Suprapubic skin (tissue), 4 donors: ENCODE data around the gene FNIP1. TPM values are rescaled to one million over a fixed set of nuclear protein-coding genes. Genes with fewer than 3 reads are reported as not detected.
"Not testable (repeated sequence)": the region's sequence is repeated elsewhere in the genome, so short reads cannot be mapped to it uniquely, and the experiment has no call there.

Experiments
- DNase-seq, 2 donors: peaks; one replicate each; pipeline ENCODE4 v3.0.0-alpha.2; 2019; ENCODE audit warnings: low spot score in 2 of 2
- H3K27ac ChIP-seq: fragments of 200-600 bp; sonication (generic); one replicate; pipeline ENCODE4 v1.5.1; 2019
- H3K27me3 ChIP-seq: fragments of 200-600 bp; sonication (generic); one replicate; pipeline ENCODE4 v1.5.1; 2019
- H3K36me3 ChIP-seq: fragments of 200-600 bp; sonication (generic); one replicate; pipeline ENCODE4 v1.5.1; 2019
- H3K4me1 ChIP-seq: fragments of 200-600 bp; sonication (generic); one replicate; pipeline ENCODE4 v1.5.1; 2019
- H3K4me3 ChIP-seq: fragments of 200-600 bp; sonication (generic); one replicate; pipeline ENCODE4 v1.5.1; 2019; ENCODE audit warnings: mild to moderate bottlenecking
- H3K9me3 ChIP-seq: fragments of 200-600 bp; sonication (generic); one replicate; pipeline ENCODE4 v1.5.1; 2019
- EP300 ChIP-seq: sonication (generic); formaldehyde crosslinking; IDR thresholded peaks from one replicate; pipeline ENCODE4 v1.6.1; 2017; ENCODE audit warnings: antibody characterized with exemption
- POLR2A ChIP-seq, 2 donors: fragments of 450-650 bp; IDR thresholded peaks; one replicate each; pipeline ENCODE4 v1.6.1; 2017; ENCODE audit warnings: antibody characterized with exemption in 2 of 2, mild to moderate bottlenecking in 2 of 2, moderate library complexity in 2 of 2
- POLR2AphosphoS5 ChIP-seq, 3 donors: sonication (generic); formaldehyde crosslinking; IDR thresholded peaks; one replicate each; pipeline ENCODE4 v1.6.1; 2017; ENCODE audit warnings: antibody characterized with exemption in 3 of 3
- WGBS: methylation state at CpG from one replicate; pipeline ENCODE4 v1.1.5; 2018; 5-methylcytosine and 5-hydroxymethylcytosine counted together
- total RNA-seq, 4 donors: library from RNA; depleted of rRNA; stranded (reverse); fragments of >200 nt; gene quantifications; one replicate each; pipeline ENCODE4 v1.1.0, GENCODE V29; 2016
- TF ChIP-seq, protein P1 (sequence below), 2 donors: fragments of 200-600 bp in 1 of 2; fragments of 450-650 bp in 1 of 2; sonication (generic) in 1 of 2; IDR thresholded peaks; one replicate each; pipeline ENCODE4 v1.5.1; 2016 to 2019; ENCODE audit warnings: antibody characterized with exemption in 2 of 2, mild to moderate bottlenecking in 1 of 2, moderate library complexity in 1 of 2

FNIP1 gene
- total RNA-seq, 4 donors from 2014 or later: 24.6 to 65.4 (median 26.9) TPM

DNA sequence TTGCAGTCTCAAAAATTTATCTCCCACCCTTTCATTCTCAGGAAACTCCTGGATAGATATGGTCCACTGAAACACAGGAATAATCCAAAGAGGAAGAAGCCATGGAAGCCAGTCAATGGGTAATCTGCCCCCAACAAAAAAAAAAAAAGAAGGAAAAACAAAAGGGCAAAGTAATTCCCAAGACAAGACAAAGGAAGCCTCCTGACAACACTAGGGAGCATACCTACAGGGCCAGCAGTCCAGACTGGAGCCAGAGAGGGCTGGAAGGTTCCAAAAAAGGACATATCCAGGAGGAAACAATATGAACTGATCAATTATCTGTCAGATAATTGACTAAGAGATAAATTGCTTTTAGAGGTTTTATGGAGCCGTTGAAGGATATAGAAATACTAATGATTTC is 12.9 kb downstream of the FNIP1 start:
- peaks cover 13% of the 10 kb centered on the region for H3K4me1 ChIP-seq
- H3K36me3 ChIP-seq: no peaks in the 10 kb centered on the region
- H3K9me3 ChIP-seq: no peaks in the 10 kb centered on the region
- no peak overlapping the region for H3K4me3 ChIP-seq
- no peak for DNase-seq
- TF ChIP-seq POLR2AphosphoS5 (IDR thresholded peaks at IDR 0.05) (no peak), POLR2A (IDR thresholded peaks at IDR 0.05) (no peak), EP300 (no peak)
- TF ChIP-seq, protein P1, sequence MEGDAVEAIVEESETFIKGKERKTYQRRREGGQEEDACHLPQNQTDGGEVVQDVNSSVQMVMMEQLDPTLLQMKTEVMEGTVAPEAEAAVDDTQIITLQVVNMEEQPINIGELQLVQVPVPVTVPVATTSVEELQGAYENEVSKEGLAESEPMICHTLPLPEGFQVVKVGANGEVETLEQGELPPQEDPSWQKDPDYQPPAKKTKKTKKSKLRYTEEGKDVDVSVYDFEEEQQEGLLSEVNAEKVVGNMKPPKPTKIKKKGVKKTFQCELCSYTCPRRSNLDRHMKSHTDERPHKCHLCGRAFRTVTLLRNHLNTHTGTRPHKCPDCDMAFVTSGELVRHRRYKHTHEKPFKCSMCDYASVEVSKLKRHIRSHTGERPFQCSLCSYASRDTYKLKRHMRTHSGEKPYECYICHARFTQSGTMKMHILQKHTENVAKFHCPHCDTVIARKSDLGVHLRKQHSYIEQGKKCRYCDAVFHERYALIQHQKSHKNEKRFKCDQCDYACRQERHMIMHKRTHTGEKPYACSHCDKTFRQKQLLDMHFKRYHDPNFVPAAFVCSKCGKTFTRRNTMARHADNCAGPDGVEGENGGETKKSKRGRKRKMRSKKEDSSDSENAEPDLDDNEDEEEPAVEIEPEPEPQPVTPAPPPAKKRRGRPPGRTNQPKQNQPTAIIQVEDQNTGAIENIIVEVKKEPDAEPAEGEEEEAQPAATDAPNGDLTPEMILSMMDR (IDR thresholded peaks at IDR 0.05): no peak
- no peak overlapping the region for H3K27ac ChIP-seq
- H3K27me3 ChIP-seq: no peaks in the 10 kb centered on the region
- WGBS: 82% methylated on average over 1 of the region's 1 CpG

DNA sequence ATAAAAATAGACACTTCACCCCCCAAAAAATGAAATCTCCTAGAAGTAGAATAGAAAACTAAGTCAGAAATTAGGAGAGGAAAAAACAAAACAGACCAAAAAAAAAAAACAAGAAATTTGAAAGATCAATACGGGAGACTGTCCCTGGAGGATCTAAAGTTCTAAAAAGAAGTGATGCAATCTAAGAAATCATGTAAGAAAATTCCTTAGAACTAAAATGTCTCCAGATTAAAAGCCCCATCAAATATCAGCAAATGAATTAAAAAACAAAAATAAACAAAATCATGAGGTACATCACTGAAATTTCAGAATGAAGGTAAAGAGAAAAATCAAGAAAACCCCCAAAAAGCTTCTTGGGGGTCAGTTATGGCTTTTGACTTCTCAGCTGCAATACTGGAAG is 13.5 kb downstream of the FNIP1 start:
- Histone ChIP-seq H3K27ac (no peak overlapping the region), H3K27me3 (no peaks in the 10 kb centered on the region), H3K36me3 (no peaks in the 10 kb centered on the region), H3K9me3 (no peaks in the 10 kb centered on the region), H3K4me1 (peaks cover 13% of the 10 kb centered on the region), H3K4me3 (no peak overlapping the region)
- 65% methylated on average over 1 of the region's 1 CpG for WGBS
- no peak for TF ChIP-seq EP300
- DNase-seq: no peak

DNA sequence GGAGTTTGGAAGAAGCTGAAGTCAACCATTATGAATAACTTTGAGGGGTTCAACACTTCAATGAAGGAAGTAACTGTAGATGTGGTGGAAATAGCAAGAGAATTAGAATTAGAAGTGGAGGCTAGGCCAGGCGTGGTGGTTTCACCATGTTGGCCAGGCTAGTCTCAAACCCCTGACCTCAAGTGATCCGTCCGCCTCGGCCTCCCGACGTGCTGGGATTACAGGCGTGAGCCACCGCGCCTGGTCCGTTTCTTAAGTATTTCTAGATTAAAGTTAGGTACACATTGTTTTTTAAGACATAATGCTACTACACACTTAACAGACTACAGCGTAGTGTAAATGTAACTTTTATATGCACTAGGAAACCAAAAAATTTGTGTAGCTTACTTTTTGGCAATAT is 14.1 kb downstream of the FNIP1 start:
- Histone ChIP-seq H3K27me3 (no peaks in the 10 kb centered on the region), H3K27ac (no peak overlapping the region), H3K4me3 (no peak overlapping the region), H3K4me1 (peaks cover 13% of the 10 kb centered on the region), H3K9me3 (no peaks in the 10 kb centered on the region), H3K36me3 (no peaks in the 10 kb centered on the region)
- DNase-seq: no peak
- 95% methylated on average over 11 of the region's 11 CpGs for WGBS
- TF ChIP-seq EP300: no peak
- no peak for TF ChIP-seq POLR2A (IDR thresholded peaks at IDR 0.05)
- TF ChIP-seq, protein P1 (IDR thresholded peaks at IDR 0.05): no peak
- no peak for TF ChIP-seq POLR2AphosphoS5 (IDR thresholded peaks at IDR 0.05)

DNA sequence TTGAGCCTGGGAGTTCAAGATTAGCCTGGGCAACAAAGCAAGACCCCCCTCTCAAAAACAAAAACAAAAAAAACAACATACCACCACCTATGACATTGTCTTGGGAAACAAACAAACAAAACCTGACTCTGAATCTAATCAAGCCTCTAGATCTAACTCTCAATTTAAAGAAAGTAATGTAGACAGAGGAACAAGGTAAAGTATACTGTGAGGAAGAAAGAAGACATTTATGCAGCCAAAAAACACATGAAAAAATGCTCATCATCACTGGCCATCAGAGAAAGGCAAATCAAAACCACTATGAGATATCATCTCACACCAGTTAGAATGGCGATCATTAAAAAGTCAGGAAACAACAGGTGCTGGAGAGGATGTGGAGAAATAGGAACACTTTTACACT is 18.7 kb downstream of the FNIP1 start:
- not testable (repeated sequence) for H3K9me3 ChIP-seq, H3K27ac ChIP-seq, H3K4me3 ChIP-seq, H3K36me3 ChIP-seq, DNase-seq, H3K27me3 ChIP-seq
- 92% methylated on average over 1 of the region's 1 CpG for WGBS
- peaks cover 28% of the 10 kb centered on the region for H3K4me1 ChIP-seq

DNA sequence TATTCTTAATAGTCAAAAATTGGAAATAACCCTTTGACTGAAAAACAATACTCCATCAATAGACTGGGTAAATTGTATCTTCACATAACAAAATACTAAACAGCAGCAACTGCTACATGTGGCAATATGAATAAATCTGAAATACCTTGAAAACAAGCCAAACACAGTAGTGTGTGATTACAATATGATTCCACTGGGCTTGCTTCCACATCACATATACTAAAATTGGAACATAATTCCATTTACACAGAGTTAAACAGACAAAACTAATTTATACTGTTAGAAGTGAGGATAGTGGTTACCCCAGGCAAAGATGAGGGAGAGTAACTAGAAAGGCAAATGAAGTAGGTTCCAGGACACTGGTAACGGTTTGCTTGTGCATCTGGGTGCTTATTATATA is 20.4 kb downstream of the FNIP1 start:
- no peaks in the 10 kb centered on the region for H3K27me3 ChIP-seq
- peaks cover 30% of the 10 kb centered on the region for H3K4me1 ChIP-seq
- TF ChIP-seq POLR2AphosphoS5 (IDR thresholded peaks at IDR 0.05) (no peak), POLR2A (IDR thresholded peaks at IDR 0.05) (no peak), EP300 (no peak)
- TF ChIP-seq, protein P1 (IDR thresholded peaks at IDR 0.05): no peak
- no peaks in the 10 kb centered on the region for H3K9me3 ChIP-seq
- H3K36me3 ChIP-seq: no peaks in the 10 kb centered on the region
- no peak overlapping the region for H3K4me3 ChIP-seq
- no peak overlapping the region for H3K27ac ChIP-seq
- WGBS: 69% methylated on average over 1 of the region's 1 CpG
- no peak for DNase-seq

DNA sequence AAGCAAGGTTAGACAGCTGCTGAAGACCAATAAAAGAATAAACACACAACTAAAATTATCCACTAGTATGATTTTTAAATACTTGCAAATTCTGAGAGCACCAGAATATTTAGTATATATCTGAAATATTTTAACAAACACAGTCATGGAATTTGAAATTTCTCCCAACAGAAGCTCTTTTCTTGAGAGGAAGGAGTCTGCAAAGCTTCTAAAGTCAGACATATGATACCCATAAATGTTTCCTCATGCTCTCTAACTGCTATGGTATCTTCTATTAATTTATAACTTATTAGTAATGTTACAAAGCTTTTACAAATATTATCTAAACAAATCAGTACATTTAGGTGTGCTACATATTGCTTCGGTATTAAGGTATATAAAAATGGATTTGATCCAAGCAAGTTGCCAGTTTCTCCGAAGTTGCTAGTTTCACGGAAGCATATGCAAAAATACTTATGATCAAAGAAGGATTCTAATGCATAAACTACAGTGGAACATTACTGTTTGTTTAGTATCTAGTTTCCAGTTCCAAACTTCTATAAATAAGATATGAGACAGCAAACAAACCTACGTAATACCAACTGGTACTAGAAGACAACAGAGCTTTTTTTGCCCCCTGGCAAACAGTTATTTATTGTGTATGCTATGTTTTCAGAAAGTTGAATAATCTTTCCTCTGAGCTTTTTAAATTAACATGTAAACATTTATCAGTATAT is 22.0 kb downstream of the FNIP1 start:
- H3K36me3 ChIP-seq: no peaks in the 10 kb centered on the region
- H3K4me1 ChIP-seq: peaks cover 40% of the 10 kb centered on the region
- no peak for TF ChIP-seq EP300
- TF ChIP-seq, protein P1 (IDR thresholded peaks at IDR 0.05): no peak
- no peak for TF ChIP-seq POLR2AphosphoS5 (IDR thresholded peaks at IDR 0.05)
- TF ChIP-seq POLR2A (IDR thresholded peaks at IDR 0.05): no peak
- no peaks in the 10 kb centered on the region for H3K27me3 ChIP-seq
- H3K9me3 ChIP-seq: no peaks in the 10 kb centered on the region
- no peak for DNase-seq
- no peak overlapping the region for H3K4me3 ChIP-seq
- 57% methylated on average over 4 of the region's 4 CpGs for WGBS
- H3K27ac ChIP-seq: no peak overlapping the region
